AG04449 (cell line): ENCODE data around the gene SPECC1.

ENCODE experiments used
- CTCF ChIA-PET: fragments of 350-600 bp; formaldehyde crosslinking; extraction: SDS; loops from one replicate; lab custom pipeline; 2021; ENCODE audit warnings: antibody characterized with exemption; lab: Yijun Ruan, JAX
- POLR2A ChIA-PET: fragments of 400-600, 350-600 bp; formaldehyde crosslinking; extraction: SDS; loops from one replicate; lab custom pipeline; 2020; ENCODE audit warnings: antibody characterized with exemption, inconsistent platforms; lab: Yijun Ruan, JAX
- DNase-seq: peaks from one replicate; pipeline ENCODE4 v3.0.0-alpha.2; 2010; ENCODE audit warnings: low read depth, low spot score
- H3K4me3 ChIP-seq: 2 replicates; pipeline ENCODE4 v1.5.1; 2011; ENCODE audit warnings: low read depth, mild to moderate bottlenecking, control low read depth, low read length
- CTCF ChIP-seq: IDR thresholded peaks from one replicate; pipeline ENCODE4 v1.5.1; 2011; ENCODE audit warnings: mild to moderate bottlenecking, moderate library complexity, low read length, control low read depth, inconsistent platforms; ENCODE audit not compliant: insufficient read depth; ENCODE audit errors: missing control alignments

Gene SPECC1

GRCh38 chr17:19978805-19979211, 30.4 kb upstream of the SPECC1 start:
- no peak for DNase-seq
- no peak for TF ChIP-seq CTCF
- no peak overlapping the region for H3K4me3 ChIP-seq
- ChIA-PET POLR2A (no interaction called here), CTCF (interaction anchor here (1.9 to 4.4 kb wide), 2 partner anchors 14 to 29 kb away, joined by 7 to 31 read pairs; no protein-coding TSS in a partner anchor)

GRCh38 chr17:19979917-19980770, 29.0 kb upstream of the SPECC1 start:
- DNase-seq = no peak
- CTCF ChIA-PET = interaction anchor here (3.5 kb wide), 1 partner anchor 12 kb away, joined by 20 read pairs; no protein-coding TSS in a partner anchor
- POLR2A ChIA-PET = no interaction called here
- no peak for TF ChIP-seq CTCF
- H3K4me3 ChIP-seq = no peak overlapping the region

GRCh38 chr17:19986941-19987861, 22.0 kb upstream of the SPECC1 start:
- ChIA-PET POLR2A (no interaction called here), CTCF (interaction anchor here (2.3 to 11.1 kb wide), 3 partner anchors 12 to 130 kb away, joined by 7 to 140 read pairs (median 17); partner anchors contain the start of gene SPECC1)
- no peak overlapping the region for H3K4me3 ChIP-seq
- DNase-seq = no peak
- TF ChIP-seq CTCF = no peak

- TF ChIP-seq CTCF = no peak
- H3K4me3 ChIP-seq = no peak overlapping the region
- ChIA-PET CTCF (interaction anchor here (2.3 to 11.1 kb wide), 3 partner anchors 13 to 129 kb away, joined by 7 to 140 read pairs (median 17); partner anchors contain the start of gene SPECC1), POLR2A (no interaction called here)
- no peak for DNase-seq
Measured at GRCh38 chr17:19987897-19988296, 21.3 kb upstream of the SPECC1 start.

GRCh38 chr17:19991252-19991885, 17.8 kb upstream of the SPECC1 start:
- CTCF ChIA-PET = interaction anchor here (1.0 to 11.1 kb wide), 8 partner anchors 10 to 329 kb away, joined by 3 to 140 read pairs (median 26); partner anchors contain the start of genes AKAP10 and SPECC1

More at GRCh38 chr17:19991252-19991885, 17.8 kb upstream of the SPECC1 start:
- POLR2A ChIA-PET = no interaction called here
- DNase-seq = no peak
- no peak for TF ChIP-seq CTCF
- H3K4me3 ChIP-seq = no peak overlapping the region
